Adipocyte (in vitro differentiated cells): ENCODE results near the gene KCNK18.

ENCODE experiments used
- DNase-seq: peaks from one replicate; pipeline ENCODE4 v3.0.0-alpha.2; 2015; ENCODE audit warnings: low read depth
- H3K27me3 ChIP-seq: replicated peaks from 2 replicates; pipeline ENCODE4 v1.7.0; 2013; ENCODE audit warnings: mild to moderate bottlenecking, low read length, moderate library complexity; ENCODE audit not compliant: control insufficient read depth, insufficient read depth
- H3K36me3 ChIP-seq: 2 replicates; pipeline ENCODE4 v1.7.0; 2013; ENCODE audit warnings: low read length, mild to moderate bottlenecking, moderate library complexity; ENCODE audit not compliant: control insufficient read depth, insufficient read depth, severe bottlenecking
- H3K4me1 ChIP-seq: 2 replicates; pipeline ENCODE4 v1.7.0; 2013; ENCODE audit warnings: mild to moderate bottlenecking, low read length, moderate library complexity; ENCODE audit not compliant: control insufficient read depth, insufficient read depth
- H3K4me3 ChIP-seq: 2 replicates; pipeline ENCODE4 v1.7.0; 2013; ENCODE audit warnings: mild to moderate bottlenecking, low read length, moderate library complexity
- H3K9ac ChIP-seq: 2 replicates; pipeline ENCODE4 v1.7.0; 2013; ENCODE audit warnings: mild to moderate bottlenecking, low read length, moderate library complexity
- H3K9me3 ChIP-seq: 2 replicates; pipeline ENCODE4 v1.7.0; 2013; ENCODE audit warnings: mild to moderate bottlenecking, low read length, moderate library complexity; ENCODE audit not compliant: control insufficient read depth

KCNK18 gene

GRCh38 chr10:117256910-117257309 lies 59.6 kb downstream of the KCNK18 start:
- Histone ChIP-seq H3K9ac (no peak overlapping the region), H3K27me3 (peaks cover 36% of the 10 kb centered on the region), H3K36me3 (no peaks in the 10 kb centered on the region), H3K4me1 (peaks cover 6% of the 10 kb centered on the region), H3K4me3 (no peak overlapping the region), H3K9me3 (no peaks in the 10 kb centered on the region)
- DNase-seq: no peak

GRCh38 chr10:117257721-117258120 lies 60.4 kb downstream of the KCNK18 start:
- H3K27me3 ChIP-seq: peaks cover 45% of the 10 kb centered on the region
- no peak overlapping the region for H3K9ac ChIP-seq
- DNase-seq: no peak
- H3K9me3 ChIP-seq: no peaks in the 10 kb centered on the region
- H3K36me3 ChIP-seq: no peaks in the 10 kb centered on the region
- H3K4me3 ChIP-seq: no peak overlapping the region
- H3K4me1 ChIP-seq: peaks cover under 1% of the 10 kb centered on the region

- Histone ChIP-seq H3K36me3 (no peaks in the 10 kb centered on the region), H3K4me3 (no peak overlapping the region), H3K9ac (no peak overlapping the region), H3K4me1 (no peaks in the 10 kb centered on the region), H3K9me3 (no peaks in the 10 kb centered on the region), H3K27me3 (peaks cover 45% of the 10 kb centered on the region)
- no peak for DNase-seq
Measured at GRCh38 chr10:117259279-117259678, 62.0 kb downstream of the KCNK18 start.
